GM12878 (cell line): ENCODE measurements around the gene BNIP5. TPM values are rescaled to one million over a fixed set of nuclear protein-coding genes. Genes with fewer than 3 reads are reported as not detected.
A peak's percentile ranks its signal among the peaks of the same experiment; 100 is the strongest.

Source experiments
- BHLHE40 ChIP-seq, 2 experiments: fragments of 450-650 bp in 1 of 2; IDR thresholded peaks; 2 replicates each; pipeline ENCODE4 v1.6.1; 2011 to 2017; ENCODE audit warnings: low read depth in 2 of 2, borderline replicate concordance in 1 of 2, improper control_type of control experiment in 1 of 2, low read length in 1 of 2, mild to moderate bottlenecking in 1 of 2
- EP300 ChIP-seq, 2 experiments: fragments of 150-350 bp in 1 of 2; IDR thresholded peaks; 2 replicates each; pipeline ENCODE4 v1.6.1; 2011 to 2012; ENCODE audit warnings: low read depth in 2 of 2, low read length in 2 of 2, borderline replicate concordance in 1 of 2, improper control_type of control experiment in 1 of 2, inconsistent platforms in 1 of 2; ENCODE audit not compliant: control insufficient read depth in 1 of 2
- FOXM1 ChIP-seq: IDR thresholded peaks from 2 replicates; pipeline ENCODE4 v1.6.1; 2012; ENCODE audit warnings: low read depth, mild to moderate bottlenecking, inconsistent platforms, low read length, moderate library complexity
- GATAD2B ChIP-seq: fragments of 450-650 bp; conservative IDR thresholded peaks from 2 replicates; pipeline ENCODE4 v1.6.1; 2017; ENCODE audit warnings: low read depth, mild to moderate bottlenecking, moderate library complexity
- HDGF ChIP-seq: fragments of 450-650 bp; IDR thresholded peaks from 2 replicates; pipeline ENCODE4 v1.6.1; 2016; ENCODE audit warnings: antibody characterized with exemption
- IKZF1 ChIP-seq: fragments of 450-650 bp; conservative IDR thresholded peaks from 2 replicates; pipeline ENCODE4 v1.6.1; 2017; ENCODE audit warnings: antibody characterized with exemption, mild to moderate bottlenecking
- IKZF2 ChIP-seq, 2 experiments: fragments of 450-650 bp; IDR thresholded peaks; 2 replicates each; pipeline ENCODE4 v1.6.1; 2017; ENCODE audit warnings: mild to moderate bottlenecking in 2 of 2, moderate library complexity in 2 of 2
- MEF2B ChIP-seq: fragments of 450-650 bp; IDR thresholded peaks from 2 replicates; pipeline ENCODE4 v1.6.1; 2018; ENCODE audit warnings: mild to moderate bottlenecking, moderate library complexity; ENCODE audit not compliant: partially characterized antibody, poor library complexity, severe bottlenecking
- MTA2 ChIP-seq: fragments of 450-650 bp; IDR thresholded peaks from 2 replicates; pipeline ENCODE4 v1.6.1; 2016; ENCODE audit warnings: low read depth, mild to moderate bottlenecking, moderate library complexity
- NFIC ChIP-seq: IDR thresholded peaks from 2 replicates; pipeline ENCODE4 v1.6.1; 2012; ENCODE audit warnings: low read depth, mild to moderate bottlenecking, inconsistent platforms, low read length, moderate library complexity
- NR2C2 ChIP-seq: IDR thresholded peaks from 2 replicates; pipeline ENCODE4 v1.6.1; 2011; ENCODE audit warnings: borderline replicate concordance, low read depth; ENCODE audit not compliant: control insufficient read depth, insufficient read length
- POU2F2 ChIP-seq: IDR thresholded peaks from 3 replicates; pipeline ENCODE4 v1.6.1; 2011; ENCODE audit warnings: low read depth, mild to moderate bottlenecking, low read length, borderline replicate concordance
- SKIL ChIP-seq: fragments of 450-650 bp; IDR thresholded peaks from 2 replicates; pipeline ENCODE4 v1.6.1; 2017; ENCODE audit warnings: mild to moderate bottlenecking, low read depth, inconsistent platforms; ENCODE audit not compliant: poor library complexity, severe bottlenecking
- TCF3 ChIP-seq: IDR thresholded peaks from 2 replicates; pipeline ENCODE4 v1.6.1; 2012; ENCODE audit warnings: low read depth, mild to moderate bottlenecking, low read length, borderline replicate concordance; ENCODE audit not compliant: insufficient read depth
- WRNIP1 ChIP-seq: IDR thresholded peaks from 2 replicates; pipeline ENCODE4 v1.6.1; 2011; ENCODE audit warnings: low read depth, low read length, improper control_type of control experiment, borderline replicate concordance
- ZSCAN29 ChIP-seq: fragments of 450-650 bp; IDR thresholded peaks from 2 replicates; pipeline ENCODE4 v1.6.1; 2017; ENCODE audit warnings: mild to moderate bottlenecking, moderate library complexity
- polyA plus RNA-seq, 11 experiments: library from polyadenylated mRNA; depleted of rRNA in 4 of 11; unstranded in 6 of 11; stranded (reverse) in 5 of 11; fragments of >200 nt; fragmentation: Nextera tagmentation in 4 of 11; fragmentation: Illumina TruSeq in 1 of 11; extraction: Ambion mirVana in 4 of 11; extraction: Trizol in 1 of 11; gene quantifications; 1 replicate in 1 of 11; 2 replicates in 10 of 11; pipeline versions ENCODE4 v1.2.1 to v1.2.3, GENCODE V29; 2011 to 2016; ENCODE audit warnings: inconsistent platforms in 2 of 11, missing spikeins in 2 of 11, low read depth in 1 of 11
- total RNA-seq, 4 experiments: library from RNA; depleted of rRNA in 3 of 4; stranded (reverse); fragments of >200 nt in 3 of 4; fragmentation: Illumina TruSeq in 1 of 4; extraction: Trizol in 1 of 4; gene quantifications; 2 replicates each; pipeline versions ENCODE4 v1.2.1 to v1.2.3, GENCODE V29; 2013 to 2021
- TF ChIP-seq, protein P1 (sequence below): fragments of 450-650 bp; formaldehyde crosslinking; IDR thresholded peaks from 2 replicates; pipeline ENCODE4 v1.5.0; 2022; ENCODE audit warnings: mild to moderate bottlenecking, missing genetic modification characterization
- TF ChIP-seq, protein P2 (sequence below): IDR thresholded peaks from 2 replicates; pipeline ENCODE4 v1.6.1; 2011; ENCODE audit warnings: borderline replicate concordance, low read depth, mild to moderate bottlenecking, moderate library complexity, mixed read lengths, low read length; ENCODE audit not compliant: insufficient read depth; ENCODE audit errors: extremely low read length
- TF ChIP-seq, protein P3 (sequence below): IDR thresholded peaks from 2 replicates; pipeline ENCODE4 v1.6.1; 2012; ENCODE audit warnings: low read length, inconsistent platforms

BNIP5 gene
- total and polyA plus RNA-seq, 10 of the 15 experiments (the other 5 are each of a cell fraction or from before 2014, with no cell fraction given) = 0.02 to 0.68 (median 0.05) TPM; not detected in 2

- TF ChIP-seq, protein P1, sequence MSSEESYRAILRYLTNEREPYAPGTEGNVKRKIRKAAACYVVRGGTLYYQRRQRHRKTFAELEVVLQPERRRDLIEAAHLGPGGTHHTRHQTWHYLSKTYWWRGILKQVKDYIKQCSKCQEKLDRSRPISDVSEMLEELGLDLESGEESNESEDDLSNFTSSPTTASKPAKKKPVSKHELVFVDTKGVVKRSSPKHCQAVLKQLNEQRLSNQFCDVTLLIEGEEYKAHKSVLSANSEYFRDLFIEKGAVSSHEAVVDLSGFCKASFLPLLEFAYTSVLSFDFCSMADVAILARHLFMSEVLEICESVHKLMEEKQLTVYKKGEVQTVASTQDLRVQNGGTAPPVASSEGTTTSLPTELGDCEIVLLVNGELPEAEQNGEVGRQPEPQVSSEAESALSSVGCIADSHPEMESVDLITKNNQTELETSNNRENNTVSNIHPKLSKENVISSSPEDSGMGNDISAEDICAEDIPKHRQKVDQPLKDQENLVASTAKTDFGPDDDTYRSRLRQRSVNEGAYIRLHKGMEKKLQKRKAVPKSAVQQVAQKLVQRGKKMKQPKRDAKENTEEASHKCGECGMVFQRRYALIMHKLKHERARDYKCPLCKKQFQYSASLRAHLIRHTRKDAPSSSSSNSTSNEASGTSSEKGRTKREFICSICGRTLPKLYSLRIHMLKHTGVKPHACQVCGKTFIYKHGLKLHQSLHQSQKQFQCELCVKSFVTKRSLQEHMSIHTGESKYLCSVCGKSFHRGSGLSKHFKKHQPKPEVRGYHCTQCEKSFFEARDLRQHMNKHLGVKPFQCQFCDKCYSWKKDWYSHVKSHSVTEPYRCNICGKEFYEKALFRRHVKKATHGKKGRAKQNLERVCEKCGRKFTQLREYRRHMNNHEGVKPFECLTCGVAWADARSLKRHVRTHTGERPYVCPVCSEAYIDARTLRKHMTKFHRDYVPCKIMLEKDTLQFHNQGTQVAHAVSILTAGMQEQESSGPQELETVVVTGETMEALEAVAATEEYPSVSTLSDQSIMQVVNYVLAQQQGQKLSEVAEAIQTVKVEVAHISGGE (CRISPR knock-in tag) = no peak
- TF ChIP-seq, protein P2, sequence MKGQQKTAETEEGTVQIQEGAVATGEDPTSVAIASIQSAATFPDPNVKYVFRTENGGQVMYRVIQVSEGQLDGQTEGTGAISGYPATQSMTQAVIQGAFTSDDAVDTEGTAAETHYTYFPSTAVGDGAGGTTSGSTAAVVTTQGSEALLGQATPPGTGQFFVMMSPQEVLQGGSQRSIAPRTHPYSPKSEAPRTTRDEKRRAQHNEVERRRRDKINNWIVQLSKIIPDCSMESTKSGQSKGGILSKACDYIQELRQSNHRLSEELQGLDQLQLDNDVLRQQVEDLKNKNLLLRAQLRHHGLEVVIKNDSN = no peak
- TF ChIP-seq ZSCAN29 (no peak), IKZF2 (IDR thresholded peaks at IDR 0.05) (peak; percentile 90 to 93), WRNIP1 (no peak), FOXM1 (peak; percentile 31; the same call in 1 of the 2 replicates), NFIC (peak; percentile 86; the same call in 1 of the 2 replicates), IKZF1 (peak; percentile 89), HDGF (no peak), POU2F2 (no peak), GATAD2B (peak; percentile 52; the same call in 1 of the 2 replicates), EP300 (IDR thresholded peaks at IDR 0.05; ENCODE audit: borderline replicate concordance in 1 of 2, control insufficient read depth in 1 of 2, low read depth in 2 of 2, low read length in 2 of 2) (peak in 1 of 2 experiments; percentile 12; a peak in 1 of 4 replicates), NR2C2 (no peak), TCF3 (no peak), MEF2B (peak; percentile 14), BHLHE40 (IDR thresholded peaks at IDR 0.05; ENCODE audit: borderline replicate concordance in 1 of 2, low read depth in 2 of 2, low read length in 1 of 2) (0 out of 4 replicates have a peak, but pooled peaks of 1 of the 2 experiments have one; percentile 26), SKIL (peak; percentile 92), MTA2 (peak; percentile 94)
- TF ChIP-seq, protein P3, sequence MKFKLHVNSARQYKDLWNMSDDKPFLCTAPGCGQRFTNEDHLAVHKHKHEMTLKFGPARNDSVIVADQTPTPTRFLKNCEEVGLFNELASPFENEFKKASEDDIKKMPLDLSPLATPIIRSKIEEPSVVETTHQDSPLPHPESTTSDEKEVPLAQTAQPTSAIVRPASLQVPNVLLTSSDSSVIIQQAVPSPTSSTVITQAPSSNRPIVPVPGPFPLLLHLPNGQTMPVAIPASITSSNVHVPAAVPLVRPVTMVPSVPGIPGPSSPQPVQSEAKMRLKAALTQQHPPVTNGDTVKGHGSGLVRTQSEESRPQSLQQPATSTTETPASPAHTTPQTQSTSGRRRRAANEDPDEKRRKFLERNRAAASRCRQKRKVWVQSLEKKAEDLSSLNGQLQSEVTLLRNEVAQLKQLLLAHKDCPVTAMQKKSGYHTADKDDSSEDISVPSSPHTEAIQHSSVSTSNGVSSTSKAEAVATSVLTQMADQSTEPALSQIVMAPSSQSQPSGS = peak; percentile 77
Measured at GRCh38 chr6:36355819-36356218, 19.1 kb upstream of the BNIP5 start (continued).
